Right atrium auricular region (tissue), 2 donors: ENCODE data around the gene DR1. TPM values are rescaled to one million over a fixed set of nuclear protein-coding genes. Genes with fewer than 3 reads are reported as not detected.
A peak's percentile ranks its signal among the peaks of the same experiment; 100 is the strongest.

Experiments used
- DNase-seq: peaks from one replicate; pipeline ENCODE4 v3.0.0-alpha.2; 2019; ENCODE audit warnings: low spot score
- H3K27ac ChIP-seq, 2 donors: fragments of 200-600 bp; sonication (generic); 1 replicate in 1 of 2; 2 replicates in 1 of 2; pipeline ENCODE4 v1.5.1; 2016 to 2019
- H3K27me3 ChIP-seq, 2 donors: fragments of 200-600 bp; sonication (generic); one replicate each; pipeline versions ENCODE4 v1.5.1 to v1.6.0; 2017 to 2019
- H3K36me3 ChIP-seq: fragments of 200-600 bp; sonication (generic); one replicate; pipeline ENCODE4 v1.5.1; 2016
- H3K4me1 ChIP-seq, 2 donors: fragments of 200-600 bp; sonication (generic); one replicate each; pipeline versions ENCODE4 v1.5.1 to v1.6.0; 2017 to 2019
- H3K4me3 ChIP-seq, 2 donors: fragments of 200-600 bp; sonication (generic); 1 replicate in 1 of 2; 2 replicates in 1 of 2; pipeline ENCODE4 v1.5.1; 2017 to 2019; ENCODE audit warnings: mild to moderate bottlenecking in 1 of 2, moderate library complexity in 1 of 2
- H3K9me3 ChIP-seq, 2 donors: fragments of 200-600 bp; sonication (generic); one replicate each; pipeline ENCODE4 v1.5.1; 2019
- total RNA-seq, 2 donors: library from RNA; depleted of rRNA; stranded (reverse); fragments of >200 nt; gene quantifications; one replicate each; pipeline ENCODE4 v1.1.0, GENCODE V29; 2016
- TF ChIP-seq, protein P1 (sequence below), 2 donors: fragments of 200-600 bp; sonication (generic); IDR thresholded peaks; one replicate each; pipeline ENCODE4 v1.5.1; 2019; ENCODE audit warnings: antibody characterized with exemption in 2 of 2

DR1 gene
- total RNA-seq, 2 donors from 2014 or later = 19.3 to 28.9 TPM

DNA sequence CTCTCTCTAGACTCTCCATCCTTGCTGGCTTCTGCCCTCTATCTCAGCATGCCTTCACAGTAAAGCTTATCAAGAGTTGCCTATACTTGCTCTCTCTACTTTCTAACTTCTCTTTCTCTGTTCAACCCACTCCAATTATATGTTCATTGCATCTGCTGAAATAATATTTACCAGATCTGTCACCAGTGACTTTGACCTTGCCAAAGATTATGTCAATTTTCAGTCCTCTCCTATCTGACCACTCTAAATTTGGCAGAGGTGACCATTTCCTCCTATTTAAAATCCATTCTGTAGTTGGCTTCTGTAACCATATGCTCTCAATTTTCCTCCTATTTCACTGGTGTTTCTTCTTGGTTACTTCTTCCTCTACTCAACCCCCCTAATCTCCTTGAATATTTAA, 38.8 kb upstream of the DR1 start:
- Histone ChIP-seq H3K27ac (no peak overlapping the region), H3K9me3 (no peaks in the 10 kb centered on the region), H3K4me3 (no peak overlapping the region), H3K36me3 (no peaks in the 10 kb centered on the region), H3K27me3 (no peaks in the 10 kb centered on the region), H3K4me1 (no peaks in the 10 kb centered on the region)
- TF ChIP-seq, protein P1, sequence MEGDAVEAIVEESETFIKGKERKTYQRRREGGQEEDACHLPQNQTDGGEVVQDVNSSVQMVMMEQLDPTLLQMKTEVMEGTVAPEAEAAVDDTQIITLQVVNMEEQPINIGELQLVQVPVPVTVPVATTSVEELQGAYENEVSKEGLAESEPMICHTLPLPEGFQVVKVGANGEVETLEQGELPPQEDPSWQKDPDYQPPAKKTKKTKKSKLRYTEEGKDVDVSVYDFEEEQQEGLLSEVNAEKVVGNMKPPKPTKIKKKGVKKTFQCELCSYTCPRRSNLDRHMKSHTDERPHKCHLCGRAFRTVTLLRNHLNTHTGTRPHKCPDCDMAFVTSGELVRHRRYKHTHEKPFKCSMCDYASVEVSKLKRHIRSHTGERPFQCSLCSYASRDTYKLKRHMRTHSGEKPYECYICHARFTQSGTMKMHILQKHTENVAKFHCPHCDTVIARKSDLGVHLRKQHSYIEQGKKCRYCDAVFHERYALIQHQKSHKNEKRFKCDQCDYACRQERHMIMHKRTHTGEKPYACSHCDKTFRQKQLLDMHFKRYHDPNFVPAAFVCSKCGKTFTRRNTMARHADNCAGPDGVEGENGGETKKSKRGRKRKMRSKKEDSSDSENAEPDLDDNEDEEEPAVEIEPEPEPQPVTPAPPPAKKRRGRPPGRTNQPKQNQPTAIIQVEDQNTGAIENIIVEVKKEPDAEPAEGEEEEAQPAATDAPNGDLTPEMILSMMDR (IDR thresholded peaks at IDR 0.05) = no peak
- DNase-seq = no peak

- no peak for DNase-seq
- Histone ChIP-seq H3K27me3 (no peaks in the 10 kb centered on the region), H3K36me3 (no peaks in the 10 kb centered on the region), H3K4me3 (no peak overlapping the region), H3K27ac (no peak overlapping the region), H3K9me3 (no peaks in the 10 kb centered on the region), H3K4me1 (no peaks in the 10 kb centered on the region)
- TF ChIP-seq, protein P1 (IDR thresholded peaks at IDR 0.05) = no peak
These were observed 32.7 kb upstream of the DR1 start for GRCh38 chr1:93313026-93313425.

DNA sequence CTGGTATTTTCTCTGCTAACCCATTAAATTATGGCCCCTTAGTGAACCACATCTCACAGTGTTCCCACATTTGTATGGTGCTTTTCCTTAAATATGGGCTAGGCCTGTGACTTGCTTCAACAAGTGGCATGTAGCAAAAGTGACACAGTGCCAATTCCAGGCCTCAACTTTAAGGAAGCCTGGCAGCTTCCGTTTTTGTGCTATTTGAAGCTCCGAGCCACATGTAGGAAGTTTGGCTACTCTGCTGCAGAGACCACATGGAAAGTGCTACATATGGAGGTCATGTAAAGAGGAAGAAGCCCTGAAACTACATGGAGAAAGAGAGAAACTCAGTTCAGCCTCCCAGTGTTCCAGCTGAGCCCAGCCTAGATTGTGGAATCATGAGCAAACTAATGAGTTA, 28.5 kb upstream of the DR1 start:
- DNase-seq = peak; percentile 60
- H3K9me3 ChIP-seq = no peaks in the 10 kb centered on the region
- H3K36me3 ChIP-seq = no peaks in the 10 kb centered on the region
- H3K4me1 ChIP-seq = no peaks in the 10 kb centered on the region
- H3K27me3 ChIP-seq = no peaks in the 10 kb centered on the region
- no peak overlapping the region for H3K27ac ChIP-seq
- no peak overlapping the region for H3K4me3 ChIP-seq
- TF ChIP-seq, protein P1 (IDR thresholded peaks at IDR 0.05) = no peak

GRCh38 chr1:93317943-93318342, 27.8 kb upstream of the DR1 start:
- Histone ChIP-seq H3K4me1 (no peaks in the 10 kb centered on the region), H3K36me3 (no peaks in the 10 kb centered on the region), H3K9me3 (no peaks in the 10 kb centered on the region), H3K27me3 (no peaks in the 10 kb centered on the region), H3K4me3 (no peak overlapping the region), H3K27ac (no peak overlapping the region)
- no peak for DNase-seq
- TF ChIP-seq, protein P1 (IDR thresholded peaks at IDR 0.05) = no peak

DNA sequence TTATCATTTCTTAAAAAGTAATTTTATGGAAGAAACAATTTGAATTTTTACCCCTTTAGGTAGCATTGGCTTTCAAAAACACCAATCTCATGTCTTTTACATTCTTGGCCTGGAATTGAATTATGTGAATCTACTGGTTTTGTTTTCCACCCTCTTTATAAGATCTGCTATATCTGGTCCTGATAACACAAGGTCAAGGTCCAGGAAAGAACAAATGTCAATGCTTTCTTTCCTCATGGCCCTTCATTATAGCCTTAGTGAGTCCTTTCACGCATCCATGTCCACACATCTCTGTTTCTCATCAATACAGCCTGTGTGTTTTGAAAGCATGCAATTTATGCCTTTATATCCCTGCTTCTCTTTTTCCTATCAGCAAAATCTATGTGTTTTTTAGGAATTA, 24.0 kb upstream of the DR1 start:
- no peak overlapping the region for H3K4me3 ChIP-seq
- H3K9me3 ChIP-seq = no peaks in the 10 kb centered on the region
- TF ChIP-seq, protein P1 (IDR thresholded peaks at IDR 0.05) = no peak
- no peaks in the 10 kb centered on the region for H3K4me1 ChIP-seq
- no peak for DNase-seq
- no peaks in the 10 kb centered on the region for H3K36me3 ChIP-seq
- no peaks in the 10 kb centered on the region for H3K27me3 ChIP-seq
- H3K27ac ChIP-seq = no peak overlapping the region

- Histone ChIP-seq H3K9me3 (no peaks in the 10 kb centered on the region), H3K36me3 (no peaks in the 10 kb centered on the region), H3K4me3 (no peak overlapping the region), H3K27me3 (no peaks in the 10 kb centered on the region), H3K27ac (no peak overlapping the region), H3K4me1 (no peaks in the 10 kb centered on the region)
- DNase-seq = no peak
- TF ChIP-seq, protein P1 (IDR thresholded peaks at IDR 0.05) = no peak
These were observed 23.4 kb upstream of the DR1 start for GRCh38 chr1:93322349-93322748.
